ENCODE measurements around the gene EEFSEC.

Gene EEFSEC

GRCh38 chr3:128226795-128227395, 73.6 kb downstream of the EEFSEC start:
- TF ChIP-seq POLR2A (IDR thresholded peaks at IDR 0.05; ENCODE audit: low read depth, low read length): no peak
- TF ChIP-seq POLR2AphosphoS5 (IDR thresholded peaks at IDR 0.05; ENCODE audit: low read depth, low read length): no peak
- no peak for TF ChIP-seq TAF1 (IDR thresholded peaks at IDR 0.05; ENCODE audit: borderline replicate concordance, low read depth, low read length)
- DNase-seq (ENCODE audit: insufficient read length) (peak; percentile 39), FAIRE-seq (peak; percentile 70)

GRCh38 chr3:128227507-128227906, 74.2 kb downstream of the EEFSEC start:
- no peak for FAIRE-seq
- TF ChIP-seq TAF1 (IDR thresholded peaks at IDR 0.05; ENCODE audit: borderline replicate concordance, low read depth, low read length) (no peak), POLR2AphosphoS5 (IDR thresholded peaks at IDR 0.05; ENCODE audit: low read depth, low read length) (no peak), POLR2A (IDR thresholded peaks at IDR 0.05; ENCODE audit: low read depth, low read length) (no peak)
- DNase-seq (ENCODE audit: insufficient read length): no peak

- DNase-seq (ENCODE audit: insufficient read length) (no peak), FAIRE-seq (no peak)
- TF ChIP-seq TAF1 (IDR thresholded peaks at IDR 0.05; ENCODE audit: borderline replicate concordance, low read depth, low read length) (no peak), POLR2AphosphoS5 (IDR thresholded peaks at IDR 0.05; ENCODE audit: low read depth, low read length) (no peak), POLR2A (IDR thresholded peaks at IDR 0.05; ENCODE audit: low read depth, low read length) (no peak)
Observed at GRCh38 chr3:128228366-128228910, 75.2 kb downstream of the EEFSEC start.

GRCh38 chr3:128229106-128229857, 76.0 kb downstream of the EEFSEC start:
- FAIRE-seq: no peak
- DNase-seq (ENCODE audit: insufficient read length): no peak
- TF ChIP-seq POLR2AphosphoS5 (IDR thresholded peaks at IDR 0.05; ENCODE audit: low read depth, low read length) (no peak), TAF1 (IDR thresholded peaks at IDR 0.05; ENCODE audit: borderline replicate concordance, low read depth, low read length) (no peak), POLR2A (IDR thresholded peaks at IDR 0.05; ENCODE audit: low read depth, low read length) (no peak)

- TF ChIP-seq TAF1 (IDR thresholded peaks at IDR 0.05; ENCODE audit: borderline replicate concordance, low read depth, low read length) (no peak), POLR2A (IDR thresholded peaks at IDR 0.05; ENCODE audit: low read depth, low read length) (no peak), POLR2AphosphoS5 (IDR thresholded peaks at IDR 0.05; ENCODE audit: low read depth, low read length) (no peak)
- DNase-seq (ENCODE audit: insufficient read length): no peak
- no peak for FAIRE-seq
Observed at GRCh38 chr3:128231606-128232005, 78.3 kb downstream of the EEFSEC start.

- FAIRE-seq (no peak), DNase-seq (ENCODE audit: insufficient read length) (no peak)
- TF ChIP-seq POLR2A (IDR thresholded peaks at IDR 0.05; ENCODE audit: low read depth, low read length) (no peak), TAF1 (IDR thresholded peaks at IDR 0.05; ENCODE audit: borderline replicate concordance, low read depth, low read length) (no peak), POLR2AphosphoS5 (IDR thresholded peaks at IDR 0.05; ENCODE audit: low read depth, low read length) (no peak)
Observed at GRCh38 chr3:128232376-128233178, 79.3 kb downstream of the EEFSEC start.

- no peak for TF ChIP-seq POLR2A (IDR thresholded peaks at IDR 0.05; ENCODE audit: low read depth, low read length)
- TF ChIP-seq TAF1 (IDR thresholded peaks at IDR 0.05; ENCODE audit: borderline replicate concordance, low read depth, low read length): no peak
- no peak for TF ChIP-seq POLR2AphosphoS5 (IDR thresholded peaks at IDR 0.05; ENCODE audit: low read depth, low read length)
- DNase-seq (ENCODE audit: insufficient read length) (no peak), FAIRE-seq (no peak)
Observed at GRCh38 chr3:128235207-128235926, 82.1 kb downstream of the EEFSEC start.

GRCh38 chr3:128236657-128237056, 83.4 kb downstream of the EEFSEC start:
- TF ChIP-seq TAF1 (IDR thresholded peaks at IDR 0.05; ENCODE audit: borderline replicate concordance, low read depth, low read length) (no peak), POLR2AphosphoS5 (IDR thresholded peaks at IDR 0.05; ENCODE audit: low read depth, low read length) (no peak), POLR2A (IDR thresholded peaks at IDR 0.05; ENCODE audit: low read depth, low read length) (no peak)
- DNase-seq (ENCODE audit: insufficient read length): no peak
- FAIRE-seq: no peak

- no peak for TF ChIP-seq POLR2A (IDR thresholded peaks at IDR 0.05; ENCODE audit: low read depth, low read length)
- no peak for DNase-seq (ENCODE audit: insufficient read length)
- FAIRE-seq: no peak
Observed at GRCh38 chr3:128237348-128238183, 84.3 kb downstream of the EEFSEC start.

- no peak for DNase-seq (ENCODE audit: insufficient read length)
- FAIRE-seq: no peak
Observed at GRCh38 chr3:128238184-128238489, 84.9 kb downstream of the EEFSEC start.

More at GRCh38 chr3:128238184-128238489, 84.9 kb downstream of the EEFSEC start:
- TF ChIP-seq POLR2AphosphoS5 (IDR thresholded peaks at IDR 0.05; ENCODE audit: low read depth, low read length): no peak
- no peak for TF ChIP-seq TAF1 (IDR thresholded peaks at IDR 0.05; ENCODE audit: borderline replicate concordance, low read depth, low read length)
- no peak for TF ChIP-seq POLR2A (IDR thresholded peaks at IDR 0.05; ENCODE audit: low read depth, low read length)

All from GM12892 (cell line).